HG03025 (cell line): ENCODE data around the gene BRF1.

Source experiments
- ATAC-seq: cut with Tn5 transposase; IDR thresholded peaks from one replicate; pipeline ENCODE4 v1.9.1; 2021; ENCODE audit warnings: mild to moderate bottlenecking, moderate library complexity; ENCODE audit not compliant: unreplicated experiment, low FRiP score

Gene BRF1

GRCh38 chr14:105165761-105166485 is 134.9 kb downstream of the BRF1 start:
- ATAC-seq = no peak

- ATAC-seq = no peak
These were observed 135.6 kb downstream of the BRF1 start for GRCh38 chr14:105165134-105165704.

DNA sequence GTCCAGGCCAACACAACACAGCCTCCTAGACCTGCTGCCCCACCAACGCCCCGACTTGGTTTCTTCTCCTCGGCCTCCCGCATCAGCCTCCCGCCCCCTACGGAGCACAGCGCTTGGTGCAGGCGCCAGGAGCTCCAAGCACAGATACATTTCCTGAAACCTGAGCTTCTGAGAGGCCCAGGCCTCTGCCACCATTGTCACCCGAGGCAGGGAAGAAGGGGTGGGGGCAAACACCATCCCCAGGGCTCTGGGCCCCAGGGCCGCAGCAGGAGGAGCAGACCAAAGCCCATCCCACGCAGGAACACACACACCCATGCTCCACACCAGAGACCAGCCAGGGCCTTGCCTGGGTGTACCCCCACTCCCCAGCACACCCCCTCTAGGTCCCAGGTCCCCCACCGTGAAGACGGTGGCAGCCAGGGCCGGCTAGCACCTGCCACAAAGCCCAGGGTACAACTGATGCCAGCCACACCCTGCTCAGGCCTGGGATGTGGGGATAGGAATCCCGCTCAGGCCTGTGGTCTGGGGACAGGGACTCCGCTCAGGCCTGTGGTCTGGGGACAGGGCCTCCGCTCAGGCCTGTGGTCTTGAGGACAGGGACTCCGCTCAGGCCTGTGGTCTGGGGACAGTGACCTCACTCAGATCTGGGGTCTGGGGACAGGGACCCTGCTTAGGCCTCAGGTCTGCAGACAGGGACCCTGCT is 137.6 kb downstream of the BRF1 start:
- ATAC-seq = no peak

DNA sequence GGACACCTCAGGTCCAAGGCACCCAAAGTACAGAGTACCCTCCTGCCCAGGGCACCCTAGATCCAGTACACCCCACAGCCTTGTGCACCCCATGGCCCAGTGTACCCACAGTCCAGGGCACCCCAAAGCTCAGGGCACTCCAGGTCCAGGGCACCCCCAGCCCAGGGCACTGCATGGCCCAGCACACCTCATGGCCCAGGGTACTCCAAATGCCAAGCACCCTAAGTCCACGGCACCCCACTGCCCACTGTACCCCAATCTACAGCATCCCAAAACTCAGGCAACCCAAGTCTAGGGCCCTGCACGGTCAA is 138.2 kb downstream of the BRF1 start:
- no peak for ATAC-seq

GRCh38 chr14:105161964-105162668 is 138.7 kb downstream of the BRF1 start:
- no peak for ATAC-seq

- ATAC-seq = no peak
These were observed 139.5 kb downstream of the BRF1 start for GRCh38 chr14:105161309-105161708.

DNA sequence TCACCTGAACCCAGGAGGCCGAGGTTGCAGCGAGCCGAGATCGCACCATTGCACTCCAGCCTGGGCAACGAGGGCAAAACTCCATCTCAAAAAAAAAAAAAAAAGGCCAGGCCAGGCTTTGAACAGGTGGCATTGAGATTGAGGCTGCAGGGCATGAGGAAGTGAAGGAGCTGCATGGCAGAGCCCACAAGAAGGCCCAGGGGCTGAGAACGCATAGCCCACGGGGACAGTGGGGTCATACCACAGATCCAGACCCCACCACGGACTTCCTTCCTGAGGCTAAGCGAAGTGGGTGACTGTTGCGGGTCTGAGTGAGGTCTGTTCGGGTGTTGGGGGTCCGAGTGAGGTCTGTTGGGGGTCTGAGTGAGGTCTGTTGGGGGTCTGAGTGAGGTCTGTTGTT is 140.0 kb downstream of the BRF1 start:
- ATAC-seq = no peak

GRCh38 chr14:105159344-105159743 is 141.5 kb downstream of the BRF1 start:
- no peak for ATAC-seq
